Mesothelial cell of epicardium (in vitro differentiated cells): ENCODE data around the gene OR1F1. TPM values are rescaled to one million over a fixed set of nuclear protein-coding genes. Genes with fewer than 3 reads are reported as not detected.
A peak's percentile ranks its signal among the peaks of the same experiment; 100 is the strongest.
"Not testable (repeated sequence)": the region's sequence is repeated elsewhere in the genome, so short reads cannot be mapped to it uniquely, and the experiment has no call there.

Experiments used
- DNase-seq, 2 experiments: peaks; one replicate each; pipeline ENCODE4 v3.0.0; 2021; ENCODE audit warnings: low spot score in 2 of 2; ENCODE audit not compliant: unreplicated experiment in 2 of 2
- H3K27ac Mint-ChIP-seq: 2 replicates; pipeline ENCODE4 v1.8.0; 2021; ENCODE audit warnings: mixed read lengths
- H3K27me3 Mint-ChIP-seq: 2 replicates; pipeline ENCODE4 v1.8.0; 2021; ENCODE audit warnings: low read depth, mixed read lengths
- H3K36me3 Mint-ChIP-seq: 2 replicates; pipeline ENCODE4 v1.8.0; 2021; ENCODE audit warnings: mixed read lengths
- H3K4me1 Mint-ChIP-seq: 2 replicates; pipeline ENCODE4 v1.8.0; 2021; ENCODE audit warnings: mixed read lengths
- H3K4me3 Mint-ChIP-seq: 2 replicates; pipeline ENCODE4 v1.8.0; 2021; ENCODE audit warnings: mild to moderate bottlenecking, moderate library complexity, mixed read lengths
- H3K9me3 Mint-ChIP-seq: 2 replicates; pipeline ENCODE4 v1.8.0; 2021; ENCODE audit warnings: mixed read lengths
- total RNA-seq: library from RNA; stranded (reverse); gene quantifications from 3 replicates; pipeline ENCODE4 v1.2.1, GENCODE V29; 2021
- TF ChIP-seq, protein P1 (sequence below): fragments of 200-600 bp; sonication (generic); IDR thresholded peaks from one replicate; pipeline ENCODE4 v1.5.0; 2021; ENCODE audit warnings: antibody characterized with exemption; ENCODE audit not compliant: unreplicated experiment

The OR1F1 gene
- total RNA-seq, 1 donor from 2014 or later = not detected

DNA sequence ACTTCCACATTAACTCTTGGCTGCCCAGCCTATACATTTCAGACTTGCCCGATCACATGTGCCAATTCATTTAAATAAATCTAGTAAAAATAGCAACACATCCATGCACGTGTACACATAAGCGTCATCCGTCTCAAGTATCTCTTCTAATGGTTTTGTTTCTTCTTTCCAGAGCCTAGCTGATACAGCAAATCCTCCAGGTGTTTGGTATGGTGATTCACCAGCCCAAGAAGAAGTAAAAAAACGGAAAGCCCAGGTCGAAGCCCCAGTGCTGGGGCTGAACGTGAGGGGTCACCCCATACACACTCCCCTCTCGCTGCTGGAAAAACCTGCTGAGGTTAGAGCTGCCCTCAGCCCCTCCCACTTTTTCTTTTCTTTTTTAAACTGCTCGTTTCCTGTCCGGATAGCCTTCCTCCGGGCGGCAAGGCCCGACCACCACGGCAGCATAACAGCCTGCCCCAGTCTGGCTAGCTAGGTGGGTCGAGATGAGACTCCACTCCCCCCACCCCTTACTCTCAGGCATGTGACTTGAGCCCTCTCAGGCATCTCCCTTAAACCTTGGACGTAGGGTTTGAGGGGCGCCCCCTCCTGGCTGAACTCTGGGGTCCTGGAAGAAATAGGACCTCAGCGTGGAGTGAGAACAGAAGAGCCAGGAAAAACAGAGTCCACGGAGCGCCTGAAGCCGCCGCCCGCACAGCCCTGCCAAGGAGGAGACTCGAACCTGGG is 13.9 kb upstream of the OR1F1 start:
- TF ChIP-seq, protein P1, sequence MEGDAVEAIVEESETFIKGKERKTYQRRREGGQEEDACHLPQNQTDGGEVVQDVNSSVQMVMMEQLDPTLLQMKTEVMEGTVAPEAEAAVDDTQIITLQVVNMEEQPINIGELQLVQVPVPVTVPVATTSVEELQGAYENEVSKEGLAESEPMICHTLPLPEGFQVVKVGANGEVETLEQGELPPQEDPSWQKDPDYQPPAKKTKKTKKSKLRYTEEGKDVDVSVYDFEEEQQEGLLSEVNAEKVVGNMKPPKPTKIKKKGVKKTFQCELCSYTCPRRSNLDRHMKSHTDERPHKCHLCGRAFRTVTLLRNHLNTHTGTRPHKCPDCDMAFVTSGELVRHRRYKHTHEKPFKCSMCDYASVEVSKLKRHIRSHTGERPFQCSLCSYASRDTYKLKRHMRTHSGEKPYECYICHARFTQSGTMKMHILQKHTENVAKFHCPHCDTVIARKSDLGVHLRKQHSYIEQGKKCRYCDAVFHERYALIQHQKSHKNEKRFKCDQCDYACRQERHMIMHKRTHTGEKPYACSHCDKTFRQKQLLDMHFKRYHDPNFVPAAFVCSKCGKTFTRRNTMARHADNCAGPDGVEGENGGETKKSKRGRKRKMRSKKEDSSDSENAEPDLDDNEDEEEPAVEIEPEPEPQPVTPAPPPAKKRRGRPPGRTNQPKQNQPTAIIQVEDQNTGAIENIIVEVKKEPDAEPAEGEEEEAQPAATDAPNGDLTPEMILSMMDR = peak; percentile 37
- H3K4me3 Mint-ChIP-seq = peak overlapping the region; percentile 60
- H3K36me3 Mint-ChIP-seq = no peaks in the 10 kb centered on the region
- H3K27ac Mint-ChIP-seq = peak overlapping the region; percentile 21
- H3K27me3 Mint-ChIP-seq = peaks cover 96% of the 10 kb centered on the region
- H3K4me1 Mint-ChIP-seq = peaks cover 11% of the 10 kb centered on the region
- no peak for DNase-seq
- no peaks in the 10 kb centered on the region for H3K9me3 Mint-ChIP-seq

DNA sequence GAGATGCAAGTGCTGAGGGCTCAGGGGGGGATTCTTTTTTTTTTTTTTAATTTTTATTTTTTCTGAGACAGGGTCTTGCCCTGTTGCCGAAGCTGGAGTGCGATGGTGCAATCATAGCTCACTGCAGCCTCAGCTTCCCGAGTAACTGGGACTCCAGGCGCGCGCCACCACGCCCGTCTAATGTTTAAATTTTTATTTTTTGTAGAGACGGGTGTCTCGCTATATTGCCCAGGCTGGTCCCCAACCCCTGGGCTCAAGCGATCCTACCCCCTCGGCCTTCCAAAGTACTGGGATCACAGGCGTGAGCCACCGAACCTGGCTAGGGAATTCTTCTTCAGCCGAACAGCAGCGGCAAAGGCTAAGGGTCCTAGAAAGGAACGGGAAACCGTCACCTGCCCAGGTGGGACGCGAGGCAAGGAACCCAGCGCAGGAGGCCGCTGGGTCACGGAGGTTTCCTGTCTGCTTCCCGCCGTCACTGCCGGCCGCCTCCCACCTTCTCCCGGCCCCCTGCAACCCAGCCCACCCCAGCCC is 13.3 kb upstream of the OR1F1 start:
- TF ChIP-seq, protein P1 = peak; percentile 7
- DNase-seq = no peak
- Mint-ChIP-seq H3K4me1 (peaks cover 11% of the 10 kb centered on the region), H3K27me3 (peaks cover 96% of the 10 kb centered on the region), H3K4me3 (peak overlapping the region; percentile 60), H3K27ac (no peak overlapping the region), H3K36me3 (no peaks in the 10 kb centered on the region), H3K9me3 (no peaks in the 10 kb centered on the region)

DNA sequence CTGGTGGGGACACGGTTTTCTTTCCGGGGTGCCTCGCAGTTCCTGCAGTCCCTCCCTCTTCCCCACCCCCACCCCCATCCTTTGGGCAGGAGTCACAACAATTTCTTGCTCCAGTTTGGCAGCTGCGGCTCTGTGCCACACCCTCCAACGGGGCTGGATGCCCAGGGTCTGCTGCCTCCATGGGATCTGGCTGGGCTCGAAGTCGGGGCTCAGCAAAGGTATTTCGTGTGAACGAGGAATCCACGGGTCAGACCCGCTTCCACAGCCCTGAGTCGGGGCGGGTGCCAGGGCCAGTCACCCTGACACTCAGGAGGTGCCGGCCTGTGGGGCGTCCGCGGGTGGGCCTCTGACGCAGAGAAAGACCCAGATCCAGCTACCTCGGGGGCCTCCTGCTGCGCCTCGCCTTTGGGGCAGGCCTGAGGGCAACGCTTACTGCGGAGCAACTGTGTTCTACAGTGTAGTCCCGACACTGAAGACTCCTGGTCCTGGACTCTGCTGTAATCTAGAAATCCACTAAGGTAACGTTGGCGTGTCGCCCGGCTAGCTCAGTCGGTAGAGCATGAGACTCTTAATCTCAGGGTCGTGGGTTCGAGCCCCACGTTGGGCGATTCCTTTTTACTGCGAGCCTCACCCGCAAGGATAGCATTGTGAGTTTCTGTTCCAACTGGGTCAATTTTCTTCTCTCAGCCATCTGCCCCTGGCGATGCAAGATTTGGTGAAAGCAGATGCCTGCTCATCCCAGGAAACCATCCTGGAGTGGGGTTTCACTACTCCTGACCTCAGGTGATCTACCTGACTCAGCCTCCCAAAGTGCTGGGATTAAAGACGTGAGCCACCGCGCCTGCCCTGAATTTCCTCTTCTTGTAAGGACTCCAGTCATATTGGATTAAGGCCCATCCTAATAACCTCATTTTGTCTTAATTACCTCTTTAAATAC is 12.6 kb upstream of the OR1F1 start:
- H3K4me1 Mint-ChIP-seq = peaks cover 11% of the 10 kb centered on the region
- TF ChIP-seq, protein P1 = no peak
- peaks cover 96% of the 10 kb centered on the region for H3K27me3 Mint-ChIP-seq
- no peak overlapping the region for H3K27ac Mint-ChIP-seq
- H3K4me3 Mint-ChIP-seq = peak overlapping the region; percentile 28
- no peak for DNase-seq
- no peaks in the 10 kb centered on the region for H3K9me3 Mint-ChIP-seq
- no peaks in the 10 kb centered on the region for H3K36me3 Mint-ChIP-seq

DNA sequence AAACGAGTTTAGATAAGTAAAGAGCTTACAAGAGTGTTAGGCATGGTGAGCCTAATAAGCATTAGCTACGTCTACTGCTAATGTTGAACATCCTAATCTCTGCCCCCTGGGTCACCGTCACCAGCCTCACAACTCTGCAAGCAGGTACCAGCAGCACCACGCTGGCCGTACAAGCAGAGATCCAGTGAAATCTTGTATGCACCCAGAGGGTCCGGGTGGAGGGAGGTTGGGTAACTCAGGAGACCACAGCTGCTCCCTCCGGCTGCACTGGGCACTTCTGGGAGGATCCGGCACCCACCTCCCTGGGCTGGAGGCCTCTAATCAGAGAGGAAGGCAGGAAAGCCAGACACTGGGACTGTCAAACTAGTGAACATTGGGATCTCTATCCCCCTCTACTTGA is 8.4 kb upstream of the OR1F1 start:
- H3K27ac Mint-ChIP-seq = no peak overlapping the region
- H3K27me3 Mint-ChIP-seq = peaks cover 100% of the 10 kb centered on the region
- peaks cover 17% of the 10 kb centered on the region for H3K4me1 Mint-ChIP-seq
- H3K9me3 Mint-ChIP-seq = no peaks in the 10 kb centered on the region
- TF ChIP-seq, protein P1 = no peak
- DNase-seq = no peak
- no peaks in the 10 kb centered on the region for H3K36me3 Mint-ChIP-seq
- H3K4me3 Mint-ChIP-seq = no peak overlapping the region

- H3K27me3 Mint-ChIP-seq = peaks cover 96% of the 10 kb centered on the region
- TF ChIP-seq, protein P1 = no peak
- peaks cover 17% of the 10 kb centered on the region for H3K4me1 Mint-ChIP-seq
- no peak overlapping the region for H3K4me3 Mint-ChIP-seq
- no peak overlapping the region for H3K27ac Mint-ChIP-seq
- DNase-seq = no peak
- no peaks in the 10 kb centered on the region for H3K9me3 Mint-ChIP-seq
- H3K36me3 Mint-ChIP-seq = no peaks in the 10 kb centered on the region
Measured at GRCh38 chr16:3180445-3180878, 7.5 kb upstream of the OR1F1 start.

DNA sequence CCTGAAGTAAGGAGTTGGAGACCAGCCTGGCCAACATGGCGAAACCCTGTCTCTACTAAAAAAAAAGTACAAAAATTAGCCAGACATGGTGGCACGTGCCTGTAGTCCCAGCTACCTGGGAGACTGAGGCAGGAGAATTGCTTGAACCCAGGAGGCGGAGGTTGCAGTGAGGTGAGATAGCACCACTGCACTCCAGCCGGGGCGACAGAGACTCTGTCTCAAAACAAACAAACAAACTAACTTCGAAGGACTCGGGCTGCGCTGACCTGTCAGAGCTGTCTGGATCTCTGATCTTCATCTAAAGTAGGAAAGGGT is 5.8 kb upstream of the OR1F1 start:
- H3K9me3 Mint-ChIP-seq, H3K36me3 Mint-ChIP-seq, DNase-seq, H3K27ac Mint-ChIP-seq: not testable (repeated sequence)
- Mint-ChIP-seq H3K4me3 (peak overlapping the region; percentile 69), H3K4me1 (peaks cover 17% of the 10 kb centered on the region), H3K27me3 (peaks cover 96% of the 10 kb centered on the region)
